Measurements from ENCODE around the gene TRIM17.
"Not testable (repeated sequence)": the region's sequence is repeated elsewhere in the genome, so short reads cannot be mapped to it uniquely, and the experiment has no call there.

Gene TRIM17

DNA sequence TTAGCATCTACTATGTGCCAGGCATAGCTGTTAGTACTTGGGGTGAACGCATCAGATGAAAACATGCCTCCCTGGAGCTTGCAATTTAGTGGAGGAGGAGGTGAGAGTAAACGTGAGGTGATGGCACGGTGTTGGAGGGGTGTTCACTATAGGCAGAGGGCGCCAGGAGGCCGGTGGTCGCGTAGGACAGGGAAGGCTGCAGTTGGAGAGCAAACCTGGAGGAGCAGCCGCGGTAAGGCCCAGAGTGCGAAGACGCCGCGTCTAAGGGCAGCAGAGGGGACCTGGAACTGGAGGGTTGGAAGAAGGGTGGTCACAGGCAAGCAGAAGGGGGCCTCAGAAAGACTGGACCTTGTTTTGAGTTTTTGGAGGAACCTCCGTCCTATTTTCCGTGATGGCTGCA lies 30.2 kb upstream of the TRIM17 start:
- no peak for DNase-seq

DNA sequence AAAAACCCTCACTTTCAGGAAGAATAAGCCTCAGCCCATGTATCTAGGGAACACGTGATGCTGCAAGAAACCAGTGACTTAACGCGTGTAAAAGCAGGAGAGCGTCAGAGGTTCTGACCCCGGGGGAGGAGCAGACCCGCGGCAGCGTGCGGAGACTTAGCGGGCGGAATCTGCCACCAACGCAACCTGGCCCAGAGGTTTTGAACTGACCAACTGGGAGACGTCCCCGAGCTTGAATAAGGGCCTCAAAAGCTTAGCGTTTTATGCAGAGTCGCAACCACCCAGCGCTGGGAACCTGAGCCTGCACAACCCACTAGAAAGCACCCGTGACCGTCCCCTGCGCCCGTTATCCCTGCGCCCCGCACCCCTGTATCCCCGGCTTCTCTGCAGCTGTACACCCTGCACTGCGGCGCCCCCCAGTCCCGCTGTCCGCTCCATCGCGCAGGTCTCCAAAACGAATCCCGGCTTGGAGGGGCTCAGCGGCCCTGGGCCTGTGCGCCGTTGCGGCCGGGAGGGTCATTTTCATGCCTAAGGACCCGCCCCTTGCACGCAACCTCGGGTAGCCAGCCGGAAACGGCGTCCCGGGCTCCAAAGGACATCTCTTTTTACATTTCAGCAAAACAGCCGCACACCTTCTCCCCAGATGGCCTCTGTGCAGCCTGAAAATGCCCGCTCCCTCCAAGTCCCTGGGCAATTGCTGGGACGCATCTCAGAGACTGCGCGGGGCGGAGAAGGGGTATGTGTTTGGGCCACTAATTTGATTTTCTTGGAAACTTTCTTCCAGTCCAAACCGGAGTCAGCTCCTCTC lies 29.4 kb upstream of the TRIM17 start:
- no peak for DNase-seq

DNA sequence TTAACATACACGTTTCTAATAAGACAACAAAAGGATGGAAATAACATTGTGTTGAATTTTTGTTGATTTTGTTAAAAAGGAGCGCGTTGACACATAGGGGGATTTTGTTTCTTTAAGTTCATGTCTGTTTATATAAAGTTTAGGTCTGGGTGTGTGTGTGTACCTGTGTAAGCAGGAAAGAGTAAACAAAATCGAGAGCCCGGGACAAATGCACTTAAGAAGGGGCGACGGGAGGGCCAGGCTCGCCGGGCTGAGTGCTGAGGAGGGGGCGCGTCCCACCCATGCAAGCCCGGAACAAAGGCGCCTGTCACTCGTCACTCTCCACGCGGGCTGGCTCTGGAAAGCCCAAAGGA lies 28.8 kb upstream of the TRIM17 start:
- no peak for DNase-seq

DNA sequence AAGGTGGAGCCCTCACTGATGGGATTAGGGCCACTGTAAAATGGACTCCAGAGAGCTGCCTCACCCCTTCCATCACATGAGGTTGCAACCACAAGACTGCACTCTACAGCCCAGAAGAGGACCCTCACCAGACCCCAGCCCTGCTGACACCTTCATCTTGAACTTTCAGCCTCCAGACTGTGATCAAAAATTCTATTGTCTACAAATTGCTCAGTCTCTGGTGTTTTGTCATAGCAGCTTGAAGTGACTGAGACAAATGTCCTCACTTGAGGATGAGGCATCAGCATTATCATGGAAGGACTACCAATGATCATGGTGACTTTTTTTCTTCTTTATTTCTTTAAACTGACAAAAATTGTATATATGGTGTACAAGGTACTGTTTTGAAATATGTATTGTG lies 26.7 kb upstream of the TRIM17 start:
- DNase-seq = no peak

GRCh38 chr1:228440761-228441500 lies 24.3 kb upstream of the TRIM17 start:
- no peak for DNase-seq

DNA sequence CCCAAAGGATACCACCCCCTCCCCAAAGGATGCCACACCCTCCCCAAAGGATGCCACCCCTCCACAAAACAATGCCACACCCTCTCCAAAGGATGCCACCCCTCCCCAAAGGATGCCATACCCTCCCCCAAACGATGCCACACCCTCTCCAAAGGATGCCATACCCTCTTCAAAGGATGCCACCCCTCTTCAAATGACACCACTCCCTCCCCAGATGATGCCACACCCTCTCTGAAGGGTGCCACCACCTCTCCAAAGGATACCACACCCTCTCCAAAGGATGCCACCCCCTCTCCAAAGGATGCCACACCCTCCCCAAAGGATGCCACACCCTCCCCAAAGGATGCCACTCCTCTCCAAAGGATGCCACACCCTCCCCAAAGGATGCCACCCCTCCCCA lies 21.6 kb upstream of the TRIM17 start:
- no peak for DNase-seq

GRCh38 chr1:228437424-228437962 lies 20.8 kb upstream of the TRIM17 start:
- no peak for DNase-seq

DNA sequence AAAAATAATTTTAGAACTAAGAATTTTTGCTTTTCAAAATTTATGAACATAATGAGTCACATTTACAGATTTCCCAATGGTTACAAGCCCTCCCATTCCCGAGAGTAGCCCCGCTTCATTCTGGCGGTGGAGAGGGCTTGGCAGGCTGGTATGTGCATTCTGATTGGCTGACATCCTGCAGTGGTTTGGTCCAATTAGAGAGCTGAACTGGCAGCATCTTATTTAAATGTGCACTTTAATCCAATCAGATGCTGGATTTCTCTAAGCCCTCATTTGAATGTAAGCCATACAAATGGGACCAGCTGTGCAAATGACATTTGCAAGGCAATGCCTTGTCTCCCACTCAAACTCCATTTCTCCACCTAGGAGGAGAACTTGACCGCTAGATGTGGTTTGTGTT lies 18.0 kb upstream of the TRIM17 start:
- DNase-seq = no peak

DNA sequence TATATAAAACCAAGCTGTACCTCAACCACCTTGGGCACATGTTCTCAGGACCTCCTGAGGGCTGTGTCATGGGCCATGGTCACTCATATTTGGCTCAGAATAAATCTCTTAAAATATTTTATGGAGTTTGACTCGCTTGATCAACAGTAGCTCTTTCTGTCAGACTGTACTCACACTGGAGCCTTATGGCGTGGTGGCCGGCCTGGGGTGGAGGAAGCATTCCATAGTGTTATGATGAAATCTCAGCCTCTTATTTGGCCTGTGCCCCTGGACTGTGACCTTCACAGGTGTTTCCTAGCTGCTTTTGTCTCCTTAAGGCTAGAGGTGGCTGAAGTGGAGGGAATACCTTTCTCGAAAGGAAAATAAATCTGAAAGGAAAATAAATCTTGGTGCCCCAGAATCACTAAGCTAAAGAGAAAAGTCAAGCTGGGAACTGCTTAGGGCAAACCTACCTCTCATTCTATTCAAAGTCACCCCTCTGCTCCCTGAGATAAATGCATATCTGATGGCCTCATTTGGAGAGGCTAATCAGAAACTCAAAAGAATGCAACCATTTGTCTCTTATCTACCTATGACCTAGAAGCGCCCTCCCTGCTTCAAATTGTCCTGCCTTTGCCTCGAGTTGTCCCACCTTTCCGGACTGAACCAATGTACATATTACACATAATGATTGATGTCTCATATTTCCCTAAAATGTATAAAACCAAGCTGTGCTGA lies 16.8 kb upstream of the TRIM17 start:
- DNase-seq = not testable (repeated sequence)

DNA sequence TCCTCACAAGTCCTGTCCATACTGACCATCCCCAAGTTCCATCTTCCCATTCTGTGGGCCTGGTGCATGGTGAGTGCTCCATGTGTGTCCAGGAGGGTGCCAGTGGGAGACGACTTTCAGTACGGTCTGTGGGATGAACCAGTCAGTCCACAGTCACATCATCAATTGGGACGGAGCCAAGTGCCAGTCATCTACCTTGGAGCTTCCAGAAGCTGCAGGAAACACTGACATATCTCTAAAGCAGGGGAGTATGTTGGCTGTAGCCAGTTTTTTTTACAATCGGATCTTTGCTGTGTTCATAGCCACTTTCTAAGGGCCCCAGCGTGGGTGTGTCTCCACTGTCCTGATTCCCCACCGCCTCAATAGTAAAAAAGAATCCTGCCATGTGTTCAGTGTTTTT lies 13.6 kb upstream of the TRIM17 start:
- DNase-seq = no peak

DNA sequence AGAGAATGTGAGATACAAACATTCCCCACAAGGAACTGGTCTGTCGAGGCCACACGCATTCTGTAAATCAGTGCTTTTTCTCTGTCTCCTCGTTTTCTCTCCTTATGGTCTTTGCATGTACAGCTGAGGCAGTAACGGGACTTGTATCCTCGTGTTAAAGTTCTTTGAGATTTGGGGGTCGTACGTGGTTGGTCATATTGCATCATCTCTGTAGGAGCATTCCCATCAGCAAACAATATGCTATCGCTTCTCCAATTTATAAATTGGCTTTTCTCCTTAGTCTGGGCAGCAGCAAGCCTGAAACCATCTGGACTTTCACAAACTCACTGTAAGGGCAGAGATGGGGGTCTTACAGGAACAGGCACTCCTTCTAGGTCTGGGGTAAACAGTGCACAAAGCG lies 13.0 kb upstream of the TRIM17 start:
- DNase-seq = no peak

- no peak for DNase-seq
Observed at GRCh38 chr1:228429007-228429406, 12.3 kb upstream of the TRIM17 start.

- DNase-seq = no peak
Observed at GRCh38 chr1:228428412-228428811, 11.8 kb upstream of the TRIM17 start.

- DNase-seq = no peak
Observed at GRCh38 chr1:228426518-228427175, 10.0 kb upstream of the TRIM17 start.

- DNase-seq = no peak
Observed at GRCh38 chr1:228424685-228425660, 8.3 kb upstream of the TRIM17 start.

DNA sequence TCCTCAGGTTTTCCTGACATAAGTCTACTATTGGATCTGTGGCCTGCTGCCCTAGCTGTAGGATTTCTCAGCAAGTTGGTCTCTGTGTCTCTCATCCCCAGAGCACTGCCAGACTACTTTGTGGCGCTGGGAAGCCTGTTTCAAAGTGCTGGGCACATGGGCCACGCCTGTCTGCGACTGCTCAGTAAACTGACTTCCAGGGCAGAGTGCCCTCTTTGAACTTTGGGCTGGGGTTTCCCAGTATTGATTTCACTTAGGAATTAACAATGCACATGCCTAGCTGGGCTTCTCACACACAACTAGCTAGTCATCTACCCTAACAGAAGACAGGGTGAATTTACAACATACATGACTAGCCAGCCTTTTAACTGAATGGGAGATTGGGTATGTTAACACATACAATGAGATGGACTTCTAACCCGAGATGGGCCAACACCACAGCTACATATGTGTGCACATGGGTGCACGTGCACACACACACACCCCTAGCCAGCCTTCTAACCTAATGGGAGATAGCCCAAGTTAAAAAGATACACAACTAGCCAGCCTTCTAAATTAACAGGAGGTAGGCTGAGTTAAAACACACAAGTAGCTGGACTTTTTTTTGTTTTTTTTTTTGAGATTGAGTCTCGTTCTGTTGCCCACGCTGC lies 6.9 kb upstream of the TRIM17 start:
- DNase-seq = no peak

GRCh38 chr1:228420968-228421826 lies 4.5 kb upstream of the TRIM17 start:
- no peak for DNase-seq

- DNase-seq = no peak
Observed at GRCh38 chr1:228417483-228418203, 982 bp upstream of the TRIM17 start.

DNA sequence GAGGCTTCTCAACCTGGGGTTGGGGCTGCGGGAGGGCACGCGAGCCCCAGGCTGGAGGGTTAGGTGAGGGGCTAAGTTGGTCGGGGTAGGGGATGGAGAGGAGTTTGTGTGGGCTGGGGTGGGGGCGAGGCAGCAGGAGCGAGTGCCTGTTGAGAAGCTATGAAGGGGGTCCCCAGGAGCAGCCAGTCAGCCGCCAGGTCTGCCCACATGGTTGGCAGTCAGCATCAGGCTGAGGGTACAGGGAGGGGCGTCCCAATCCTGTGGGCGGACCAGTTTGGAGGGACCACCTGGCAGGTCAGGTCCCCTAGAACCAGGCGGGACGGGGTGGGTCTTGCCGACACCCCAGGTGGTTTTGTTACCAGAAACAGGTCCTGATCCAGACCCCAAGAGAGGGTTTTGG lies 400 bp upstream of the TRIM17 start:
- no peak for DNase-seq

DNA sequence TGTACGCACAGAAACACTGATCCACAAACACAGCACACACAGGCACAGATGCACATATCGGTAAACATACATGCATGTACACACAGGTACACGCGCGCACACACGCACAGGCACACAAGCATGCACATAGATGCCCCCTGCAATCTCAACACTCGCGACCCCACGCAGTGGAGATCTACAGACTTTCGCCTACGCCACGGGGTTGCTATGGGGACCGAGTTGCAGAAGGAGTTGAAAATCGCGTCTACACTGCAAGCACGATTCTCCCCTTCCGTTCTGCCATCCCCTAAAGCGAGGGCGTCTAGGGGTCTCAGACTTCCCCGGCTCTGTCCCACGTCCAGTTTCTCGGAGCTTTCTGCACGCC lies 826 bp downstream of the TRIM17 start:
- no peak for DNase-seq

Measured in activated naive CD4-positive, alpha-beta T cell (primary cell).